HG02840 (cell line): ENCODE results near the gene ROM1.
"Not testable (repeated sequence)": the region's sequence is repeated elsewhere in the genome, so short reads cannot be mapped to it uniquely, and the experiment has no call there.

Experiments used
- ATAC-seq: cut with Tn5 transposase; IDR thresholded peaks from one replicate; pipeline ENCODE4 v1.9.1; 2021; ENCODE audit warnings: mild to moderate bottlenecking, moderate library complexity, moderate number of reproducible peaks; ENCODE audit not compliant: unreplicated experiment, low FRiP score

ROM1 gene

DNA sequence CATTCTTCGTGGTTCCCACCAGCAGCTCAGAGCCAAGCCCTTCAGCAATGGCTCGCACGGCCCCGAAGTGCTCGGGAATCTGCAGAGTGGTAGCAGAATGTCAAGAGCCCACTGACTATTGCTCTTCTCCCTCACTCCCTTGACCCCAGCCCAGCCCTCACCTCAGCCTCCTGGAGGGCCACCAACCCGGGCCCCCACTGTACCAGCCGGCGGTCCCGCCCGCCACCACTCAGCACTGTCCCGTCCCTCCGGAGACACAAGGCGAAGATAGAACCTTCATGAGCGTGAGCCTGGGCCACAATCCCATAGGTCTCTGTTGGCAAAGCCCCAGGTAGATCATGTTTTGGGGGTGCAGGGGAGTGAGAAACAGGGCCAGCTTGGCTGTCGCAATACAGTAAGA, 7.2 kb upstream of the ROM1 start:
- ATAC-seq = no peak

GRCh38 chr11:62607714-62608113, 5.3 kb upstream of the ROM1 start:
- no peak for ATAC-seq

DNA sequence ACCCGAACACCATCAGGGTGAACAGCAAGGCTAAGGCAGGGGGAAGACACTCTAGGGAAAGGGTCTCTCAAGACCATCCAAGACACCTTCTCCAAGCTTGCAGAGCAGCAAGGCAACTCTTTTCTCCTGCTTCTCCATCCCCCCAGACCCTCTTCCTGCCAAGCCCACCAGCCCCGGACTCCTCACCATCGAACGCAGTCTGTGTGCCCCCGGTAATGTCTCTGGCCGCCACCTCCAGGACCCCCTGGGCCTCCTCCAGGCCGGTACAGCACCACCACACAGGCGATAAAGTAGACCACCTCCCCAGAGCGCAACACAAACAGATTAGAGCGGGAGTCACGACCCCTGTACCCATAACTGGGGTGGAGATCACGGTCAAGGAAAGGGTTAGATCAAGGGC, 4.3 kb upstream of the ROM1 start:
- ATAC-seq = no peak

DNA sequence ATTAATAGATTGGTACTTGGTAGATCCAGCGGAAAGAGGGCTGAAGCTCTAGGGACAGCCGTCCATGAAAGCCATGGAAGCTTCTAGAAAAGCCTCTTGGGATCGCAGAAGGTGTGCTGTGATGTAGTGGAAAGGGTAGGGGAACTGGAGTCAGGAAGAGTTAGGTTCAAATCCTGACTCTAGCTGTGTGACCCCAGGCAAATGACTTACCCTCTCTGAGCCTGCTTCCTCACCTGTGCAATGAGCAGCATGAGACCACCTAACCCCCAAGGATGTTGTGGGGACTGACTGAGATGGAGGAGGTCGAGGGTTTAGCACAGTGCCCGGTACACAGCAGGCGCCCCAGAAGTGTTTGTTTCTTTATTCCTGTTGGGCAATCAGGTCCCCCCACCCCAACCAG, 2.7 kb upstream of the ROM1 start:
- no peak for ATAC-seq

GRCh38 chr11:62610814-62611704, 2.0 kb upstream of the ROM1 start:
- no peak for ATAC-seq

DNA sequence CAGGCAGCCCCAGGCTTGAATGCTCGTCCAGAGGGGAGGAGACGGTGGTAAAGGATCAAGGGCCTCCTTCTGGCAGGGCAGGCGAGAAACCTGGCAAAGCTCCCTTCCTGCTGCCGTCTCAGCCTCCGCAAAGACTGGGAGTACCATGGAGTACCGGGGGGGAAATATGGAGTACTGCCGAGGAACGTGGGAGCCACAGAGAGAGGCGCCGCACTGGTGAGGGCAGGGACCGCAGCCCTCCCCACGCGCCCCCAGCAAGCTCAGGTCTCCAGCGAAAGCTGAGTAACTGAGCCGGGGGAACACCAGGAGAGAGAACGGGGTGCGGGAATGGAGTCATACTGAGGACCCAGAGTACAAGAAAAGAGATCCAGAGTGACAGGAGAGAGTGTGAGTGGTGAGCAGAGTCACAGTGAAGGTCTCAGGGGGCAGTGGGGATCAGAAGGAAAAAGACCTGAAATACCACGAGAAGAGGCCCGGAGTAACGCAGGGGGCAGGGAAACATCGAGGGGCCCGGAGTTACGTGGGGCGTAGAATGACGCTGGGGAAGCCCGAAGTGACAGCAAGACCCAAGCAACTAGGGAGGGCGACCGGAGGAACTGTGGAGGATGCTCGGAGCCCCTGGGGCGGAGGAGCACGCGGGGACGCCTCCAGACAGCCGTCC, 1.2 kb upstream of the ROM1 start:
- no peak for ATAC-seq

GRCh38 chr11:62613291-62613778, 278 bp downstream of the ROM1 start:
- ATAC-seq = no peak

DNA sequence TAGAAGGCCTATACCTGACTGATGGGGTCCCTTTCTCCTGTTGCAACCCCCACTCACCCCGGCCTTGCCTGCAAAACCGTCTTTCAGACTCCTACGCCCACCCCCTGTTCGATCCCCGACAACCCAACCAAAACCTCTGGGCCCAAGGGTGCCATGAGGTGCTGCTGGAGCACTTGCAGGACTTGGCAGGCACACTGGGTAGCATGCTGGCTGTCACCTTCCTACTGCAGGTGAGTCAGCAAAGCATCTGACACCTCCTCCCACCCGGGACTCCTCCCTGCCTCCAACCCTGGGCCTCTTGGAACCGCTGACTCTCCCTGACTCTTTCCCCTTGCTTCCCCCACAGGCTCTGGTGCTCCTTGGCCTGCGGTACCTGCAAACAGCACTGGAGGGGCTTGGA, 1.2 kb downstream of the ROM1 start:
- no peak for ATAC-seq

DNA sequence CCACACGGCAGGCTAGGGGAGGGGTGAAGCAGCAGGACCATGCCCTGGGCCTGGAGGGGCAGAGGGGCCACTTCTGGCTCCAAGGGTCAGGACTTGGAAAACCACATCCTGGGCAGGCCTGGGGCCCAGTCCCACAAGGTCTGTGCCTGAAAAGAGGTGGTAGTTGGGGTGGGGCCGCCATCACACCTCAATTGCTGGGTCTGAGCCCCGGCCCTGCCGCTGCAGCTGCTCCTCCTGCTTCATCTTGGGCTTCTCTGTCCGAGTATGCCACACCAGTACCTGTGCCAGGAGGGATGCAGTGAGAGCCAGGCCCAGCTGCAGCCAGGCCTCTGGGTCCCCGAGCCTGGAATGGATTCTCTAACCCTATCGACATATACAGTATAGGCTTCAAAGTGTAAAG, 2.5 kb downstream of the ROM1 start:
- ATAC-seq = no peak

DNA sequence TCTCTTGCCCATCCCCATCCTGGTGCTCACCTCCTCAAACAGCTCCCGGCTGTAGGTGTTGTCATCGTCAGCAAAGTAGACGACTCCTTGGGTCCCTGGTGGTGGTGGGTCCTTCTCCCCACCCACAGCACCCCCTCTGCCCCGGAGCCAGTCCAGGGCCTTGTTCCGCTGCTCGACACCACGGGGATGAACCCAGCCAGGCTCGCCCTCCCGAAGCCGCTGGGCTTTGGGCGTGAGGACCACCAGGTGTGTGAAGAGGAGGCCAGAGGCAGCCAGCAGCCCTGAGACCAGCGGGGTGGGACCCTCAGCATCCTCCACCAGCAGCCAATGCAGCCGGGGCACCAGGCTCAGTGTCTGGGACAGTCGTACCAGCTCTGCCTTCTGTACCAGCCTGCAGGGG, 3.9 kb downstream of the ROM1 start:
- not testable (repeated sequence) for ATAC-seq

DNA sequence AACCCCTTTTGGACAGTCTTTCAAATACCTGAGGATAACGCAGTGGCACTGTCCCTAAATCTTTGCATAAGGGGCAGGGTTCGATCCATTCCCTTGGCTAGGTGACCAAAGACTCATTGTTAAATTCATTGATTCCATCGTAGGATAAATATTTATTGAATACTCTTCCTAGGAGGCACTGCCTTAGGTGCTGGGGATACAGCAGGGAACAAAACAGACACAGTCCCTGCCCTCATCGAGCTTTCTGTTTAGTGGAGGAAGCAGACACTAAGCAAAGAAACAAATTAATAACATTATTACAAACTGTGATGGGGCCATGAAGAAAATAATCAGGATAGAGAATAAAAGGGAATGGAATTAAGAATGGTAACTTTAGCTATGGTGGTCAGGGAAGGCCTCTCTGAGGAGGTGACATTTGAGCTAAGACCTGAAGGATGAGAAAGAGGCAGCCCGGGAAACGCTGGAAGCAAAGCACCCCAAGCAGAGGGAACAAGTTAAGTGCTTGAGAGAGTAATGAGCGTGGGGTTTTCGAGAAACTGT, 8.0 kb downstream of the ROM1 start:
- no peak for ATAC-seq

- ATAC-seq = peak; percentile 89
Measured at GRCh38 chr11:62621567-62622470, 8.8 kb downstream of the ROM1 start, which contains the start of gene B3GAT3. Gene B3GAT3 (minus strand): TSS chr11:62621986. CDS start chr11:62621947, 39 bp downstream.

DNA sequence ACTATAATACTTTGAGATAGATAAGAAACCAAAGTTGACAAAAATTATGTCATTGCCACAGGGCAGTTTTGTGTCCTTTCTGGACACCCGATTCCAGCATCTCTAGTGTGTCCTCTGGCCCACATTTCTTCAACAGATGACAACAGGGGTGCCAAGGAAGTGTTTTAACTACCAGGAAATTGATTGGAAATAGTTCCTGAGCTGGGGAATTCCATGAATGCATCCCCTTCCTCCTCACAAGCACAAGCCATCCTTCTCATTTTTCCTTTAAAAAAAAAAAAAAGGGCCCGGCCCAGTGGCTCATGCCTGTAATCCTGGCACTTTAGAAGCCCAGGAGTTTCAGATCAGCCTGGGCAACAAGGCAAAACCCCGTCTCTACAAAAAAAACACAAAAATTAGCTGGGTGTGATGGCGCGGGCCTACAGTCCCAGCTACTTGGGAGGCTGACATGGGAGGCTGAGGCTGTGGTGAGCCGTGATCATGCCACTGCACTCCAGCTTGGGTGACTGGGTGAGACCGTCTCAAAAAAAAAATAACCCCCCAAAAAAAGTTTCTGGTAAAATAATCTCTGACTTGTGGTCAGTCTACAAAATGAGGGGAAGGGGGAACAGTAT, 9.5 kb downstream of the ROM1 start:
- ATAC-seq = no peak

GRCh38 chr11:62627713-62628112, 14.7 kb downstream of the ROM1 start:
- ATAC-seq = no peak

- ATAC-seq = no peak
Measured at GRCh38 chr11:62632492-62632891, 19.4 kb downstream of the ROM1 start.

- no peak for ATAC-seq
Measured at GRCh38 chr11:62644220-62644619, 31.2 kb downstream of the ROM1 start.

DNA sequence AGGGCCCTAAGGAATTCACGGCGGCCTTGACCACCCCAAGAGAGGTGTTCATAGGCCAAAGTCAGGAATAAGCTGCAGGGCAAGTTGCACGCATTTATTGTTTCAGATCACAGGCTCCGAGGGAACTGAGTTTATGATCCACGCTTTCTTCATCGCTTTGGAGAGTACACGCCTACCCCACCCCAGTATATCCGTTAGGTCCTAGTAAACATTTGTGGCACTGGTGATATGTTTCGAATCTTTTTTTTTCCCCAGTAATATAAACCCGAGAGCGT, 32.6 kb downstream of the ROM1 start:
- ATAC-seq = no peak

GRCh38 chr11:62645946-62646824, 33.1 kb downstream of the ROM1 start, which contains the start of gene GANAB:
Gene GANAB (minus strand): TSS chr11:62646613. CDS start chr11:62646599, 14 bp downstream.
- peak; percentile 87 for ATAC-seq
